DMS79 treated with DMSO at 0.1 percent for 48 hours (cell line): ENCODE measurements around the gene ADAMTS5.

Source experiments
- DNase-seq: peaks from one replicate; lab custom pipeline; 2025; lab: John Stamatoyannopoulos, UW

The ADAMTS5 gene

DNA sequence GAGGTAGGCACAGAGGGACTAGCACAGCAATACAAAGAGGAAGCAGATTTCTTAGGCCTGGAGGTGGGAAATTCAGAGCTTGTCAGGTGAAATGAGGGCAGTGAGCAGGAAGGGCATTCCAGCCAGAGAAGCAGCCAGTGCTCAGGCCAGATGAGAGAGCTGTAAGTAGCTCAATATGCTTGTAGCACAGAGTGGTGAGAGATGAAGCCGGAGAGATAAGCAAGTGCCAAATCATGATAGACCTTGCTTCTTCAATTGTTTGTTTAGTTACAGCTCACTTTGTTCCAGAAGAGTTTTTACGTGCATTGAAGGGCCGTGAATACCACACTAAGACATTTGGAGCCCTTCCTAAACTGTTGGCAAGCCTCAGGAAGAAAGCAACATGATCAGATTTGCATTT lies 79.6 kb downstream of the ADAMTS5 start:
- no peak for DNase-seq

DNA sequence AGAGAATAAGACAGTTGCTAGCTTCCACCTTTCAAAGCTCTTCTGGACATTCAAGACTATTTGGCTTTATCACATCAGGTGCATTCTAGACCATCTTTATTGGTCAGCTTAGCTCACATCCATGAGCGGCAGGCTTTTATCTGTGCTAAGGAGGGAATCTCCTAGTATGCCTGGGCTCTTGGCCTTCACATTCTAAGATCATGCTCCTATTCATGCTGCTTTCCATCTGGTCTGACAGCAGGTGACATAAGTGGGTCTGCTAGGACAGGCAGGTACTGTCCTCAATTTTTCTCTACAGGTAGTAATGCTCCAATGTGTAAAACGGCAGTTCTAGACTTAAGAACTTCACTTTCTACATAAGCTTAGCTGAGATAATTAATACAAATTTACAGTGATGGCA lies 82.5 kb downstream of the ADAMTS5 start:
- DNase-seq, result no peak

DNA sequence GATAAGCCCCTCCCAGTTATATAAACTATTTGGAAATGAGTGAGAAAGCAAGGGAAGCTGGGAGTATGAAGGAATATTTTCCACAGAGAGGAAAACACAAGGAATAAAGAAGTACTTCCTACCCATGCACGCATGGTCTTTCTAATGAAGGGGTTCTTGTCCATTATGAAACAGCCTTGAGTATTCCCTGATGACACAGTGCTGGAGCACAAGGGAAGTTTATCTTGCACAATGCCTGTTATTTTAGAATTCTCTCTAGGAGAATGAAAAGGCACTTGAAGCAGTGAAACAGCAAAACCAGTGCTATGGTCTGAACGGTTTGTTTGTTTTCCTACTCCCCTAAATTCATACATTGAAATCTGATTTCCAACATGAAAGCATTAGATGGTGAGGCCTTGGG lies 83.1 kb downstream of the ADAMTS5 start:
- DNase-seq, result no peak

DNA sequence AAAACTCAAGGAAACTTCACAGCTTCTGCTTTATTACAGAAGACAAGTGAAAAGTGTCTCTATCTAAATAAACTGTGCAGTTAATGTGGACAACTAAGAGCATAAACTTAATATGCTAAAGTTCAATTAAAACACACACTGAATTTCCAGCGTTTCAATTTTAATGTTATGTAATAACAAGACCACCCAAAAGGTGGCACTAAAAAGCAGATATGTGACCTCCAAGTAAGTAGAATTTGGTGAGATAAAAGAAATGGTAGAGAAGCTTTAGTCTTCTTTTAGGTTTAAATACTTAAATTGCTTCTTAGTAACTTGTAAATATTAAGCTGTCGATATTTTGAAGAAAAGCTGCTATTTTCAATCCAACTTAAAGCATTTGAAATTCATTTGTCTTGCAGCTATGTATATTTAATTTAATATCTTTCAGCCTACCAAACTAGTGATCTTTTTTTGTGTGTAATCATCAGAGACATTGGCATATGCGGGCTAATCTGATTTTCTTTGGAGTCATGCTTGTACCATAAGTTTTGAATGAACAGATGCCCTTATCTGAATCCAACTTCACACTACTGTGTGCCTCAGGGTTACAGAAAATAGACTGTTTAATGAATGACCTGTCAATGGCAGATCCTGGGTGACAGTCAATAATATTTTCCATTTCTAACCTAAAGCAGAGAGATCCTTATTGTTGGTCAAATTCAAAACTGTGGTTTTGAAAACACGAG lies 85.2 kb downstream of the ADAMTS5 start:
- DNase-seq, result no peak

DNA sequence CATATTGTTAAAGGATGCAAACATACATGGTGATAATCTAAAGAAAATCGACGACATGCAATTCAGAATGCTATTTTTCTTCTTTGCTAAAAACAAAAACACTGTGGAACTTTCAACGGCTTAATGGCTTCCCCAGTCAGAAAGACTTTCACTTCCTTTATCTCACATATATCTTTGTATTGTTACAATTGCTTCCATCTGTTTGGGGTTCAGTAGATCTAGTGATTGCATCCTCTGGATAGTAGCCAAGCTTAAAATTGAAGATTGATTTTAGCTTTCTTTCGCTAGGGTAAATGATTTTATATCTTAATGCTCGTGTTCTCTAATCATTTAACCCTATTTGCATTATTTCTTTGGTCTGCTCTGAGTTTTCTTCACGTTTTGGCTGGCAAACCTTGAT lies 89.9 kb downstream of the ADAMTS5 start:
- no peak for DNase-seq

DNA sequence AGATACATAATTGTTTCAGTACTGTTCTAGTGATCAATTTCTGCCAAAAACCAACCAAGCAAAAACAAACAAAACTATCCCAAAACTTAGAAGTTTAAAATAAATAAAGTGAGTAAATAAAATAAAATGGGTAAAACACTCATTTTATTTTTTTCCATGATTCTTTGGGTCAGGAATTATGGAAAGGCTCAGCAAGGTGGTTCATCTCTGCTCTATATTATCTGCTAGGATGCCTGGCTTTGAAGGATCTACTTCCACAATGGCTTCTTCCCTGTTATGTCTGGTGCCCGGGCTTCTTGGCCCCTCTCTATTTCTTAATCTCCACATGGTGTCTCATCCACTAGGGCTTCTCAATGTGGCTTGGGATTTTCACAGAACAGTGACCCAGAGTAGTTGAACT lies 92.5 kb downstream of the ADAMTS5 start:
- no peak for DNase-seq
